ENCODE results near the gene PDE4B. TPM values are rescaled to one million over a fixed set of nuclear protein-coding genes. Genes with fewer than 3 reads are reported as not detected.

The PDE4B gene
- total and polyA plus RNA-seq, 9 of the 15 experiments (the other 6 are each of a cell fraction or from before 2014, with no cell fraction given), result 0.09 TPM; not detected in 8

- no peaks in the 10 kb centered on the region for H4K20me1 ChIP-seq (replicated peaks; ENCODE audit: control insufficient read depth, insufficient read depth, low read length)
- FAIRE-seq (no peak), DNase-seq (ENCODE audit: extremely low read depth in 1 of 4, low spot score in 3 of 4) (no peak), ATAC-seq (no peak)
- ChIA-PET POLR2A (no interaction called here), CTCF (ENCODE audit: low intra/inter-chr PET ratio) (no interaction called here)
- no peak overlapping the region for H3K4me3 ChIP-seq
- no peaks in the 10 kb centered on the region; a peak in 1 of 5 replicates for H3K27me3 ChIP-seq (ENCODE audit: control insufficient read depth in 2 of 2, insufficient read depth in 2 of 2, low read length in 2 of 2)
- H2AFZ ChIP-seq (ENCODE audit: low read depth, low read length), result no peak overlapping the region
- intact Hi-C loops (cut with micrococcal nuclease) (no loop called here), in situ Hi-C loops (cut with MboI) (no loop called here)
- no peaks in the 10 kb centered on the region for H3K9me1 ChIP-seq (ENCODE audit: control insufficient read depth, insufficient read depth, low read length)
- no peaks in the 10 kb centered on the region for H3K79me2 ChIP-seq (ENCODE audit: control insufficient read depth, insufficient read depth, low read length)
- no peak overlapping the region for H3K27ac ChIP-seq (ENCODE audit: extremely low read depth, low read depth, low read length)
- no peak overlapping the region for H3K9ac ChIP-seq (ENCODE audit: insufficient read depth in 1 of 2, low read depth in 2 of 2, low read length in 2 of 2)
- TF ChIP-seq FOXP1 (CRISPR knock-in tag; IDR thresholded peaks at IDR 0.05) (no peak), ZNF398 (CRISPR knock-in tag; IDR thresholded peaks at IDR 0.05) (no peak)
- BruUV-seq (replicated peaks), result no TSS peak
- H3K4me2 ChIP-seq (ENCODE audit: insufficient read depth, low read length), result no peak overlapping the region
- H3K9me3 ChIP-seq (replicated peaks; ENCODE audit: control insufficient read depth, insufficient read depth, low read depth, low read length), result no peaks in the 10 kb centered on the region
- H3K4me1 ChIP-seq (replicated peaks in 1 of 2; ENCODE audit: control insufficient read depth in 2 of 2, insufficient read depth in 2 of 2, low read length in 2 of 2), result no peaks in the 10 kb centered on the region
- WGBS (ENCODE audit: insufficient coverage, low coverage, missing lambda C conversion rate), result 0% methylated on average over 3 of the region's 3 CpGs
- no peaks in the 10 kb centered on the region for H3K36me3 ChIP-seq (ENCODE audit: control insufficient read depth, insufficient read depth, low read length)
Measured at GRCh38 chr1:66281808-66282207, 489.1 kb downstream of the PDE4B start.

GRCh38 chr1:66282343-66282852 is 489.7 kb downstream of the PDE4B start:
- in situ Hi-C loops (cut with MboI), result no loop called here
- POLR2A ChIA-PET, result no interaction called here
- no peaks in the 10 kb centered on the region for H3K4me1 ChIP-seq (replicated peaks in 1 of 2; ENCODE audit: control insufficient read depth in 2 of 2, insufficient read depth in 2 of 2, low read length in 2 of 2)

More at GRCh38 chr1:66282343-66282852, 489.7 kb downstream of the PDE4B start:
- intact Hi-C loops (cut with micrococcal nuclease), result no loop called here
- Histone ChIP-seq H3K9me3 (replicated peaks; ENCODE audit: control insufficient read depth, insufficient read depth, low read depth, low read length) (no peaks in the 10 kb centered on the region), H3K9ac (ENCODE audit: insufficient read depth in 1 of 2, low read depth in 2 of 2, low read length in 2 of 2) (no peak overlapping the region), H3K9me1 (ENCODE audit: control insufficient read depth, insufficient read depth, low read length) (no peaks in the 10 kb centered on the region), H3K27ac (ENCODE audit: extremely low read depth, low read depth, low read length) (no peak overlapping the region), H3K27me3 (ENCODE audit: control insufficient read depth in 2 of 2, insufficient read depth in 2 of 2, low read length in 2 of 2) (no peaks in the 10 kb centered on the region; a peak in 1 of 5 replicates), H3K36me3 (ENCODE audit: control insufficient read depth, insufficient read depth, low read length) (no peaks in the 10 kb centered on the region), H3K4me3 (no peak overlapping the region), H3K4me2 (ENCODE audit: insufficient read depth, low read length) (no peak overlapping the region), H2AFZ (ENCODE audit: low read depth, low read length) (no peak overlapping the region), H4K20me1 (replicated peaks; ENCODE audit: control insufficient read depth, insufficient read depth, low read length) (no peaks in the 10 kb centered on the region), H3K79me2 (ENCODE audit: control insufficient read depth, insufficient read depth, low read length) (no peaks in the 10 kb centered on the region)
- FAIRE-seq, result no peak
- no peak for DNase-seq (ENCODE audit: extremely low read depth in 1 of 4, low spot score in 3 of 4)
- CTCF ChIA-PET (ENCODE audit: low intra/inter-chr PET ratio), result no interaction called here
- TF ChIP-seq HCFC1 (IDR thresholded peaks at IDR 0.05; ENCODE audit: low read depth, low read length) (no peak), EGR1 (conservative IDR thresholded peaks at IDR 0.05) (no peak), CSDE1 (IDR thresholded peaks at IDR 0.05) (no peak), CTCFL (IDR thresholded peaks at IDR 0.05; ENCODE audit: borderline replicate concordance, insufficient read depth, low read depth, low read length, poor library complexity, severe bottlenecking) (no peak)
- WGBS (ENCODE audit: insufficient coverage, low coverage, missing lambda C conversion rate), result 0% methylated on average over 2 of the region's 2 CpGs
- ATAC-seq, result no peak
- BruUV-seq (replicated peaks), result no TSS peak
